GM12801 (cell line): ENCODE measurements around the gene TLE3.

Source experiments
- TF ChIP-seq, protein P1 (sequence below): IDR thresholded peaks from one replicate; pipeline ENCODE4 v1.5.1; 2011; ENCODE audit warnings: control low read depth; ENCODE audit not compliant: insufficient read length; ENCODE audit errors: extremely low read depth

The TLE3 gene

DNA sequence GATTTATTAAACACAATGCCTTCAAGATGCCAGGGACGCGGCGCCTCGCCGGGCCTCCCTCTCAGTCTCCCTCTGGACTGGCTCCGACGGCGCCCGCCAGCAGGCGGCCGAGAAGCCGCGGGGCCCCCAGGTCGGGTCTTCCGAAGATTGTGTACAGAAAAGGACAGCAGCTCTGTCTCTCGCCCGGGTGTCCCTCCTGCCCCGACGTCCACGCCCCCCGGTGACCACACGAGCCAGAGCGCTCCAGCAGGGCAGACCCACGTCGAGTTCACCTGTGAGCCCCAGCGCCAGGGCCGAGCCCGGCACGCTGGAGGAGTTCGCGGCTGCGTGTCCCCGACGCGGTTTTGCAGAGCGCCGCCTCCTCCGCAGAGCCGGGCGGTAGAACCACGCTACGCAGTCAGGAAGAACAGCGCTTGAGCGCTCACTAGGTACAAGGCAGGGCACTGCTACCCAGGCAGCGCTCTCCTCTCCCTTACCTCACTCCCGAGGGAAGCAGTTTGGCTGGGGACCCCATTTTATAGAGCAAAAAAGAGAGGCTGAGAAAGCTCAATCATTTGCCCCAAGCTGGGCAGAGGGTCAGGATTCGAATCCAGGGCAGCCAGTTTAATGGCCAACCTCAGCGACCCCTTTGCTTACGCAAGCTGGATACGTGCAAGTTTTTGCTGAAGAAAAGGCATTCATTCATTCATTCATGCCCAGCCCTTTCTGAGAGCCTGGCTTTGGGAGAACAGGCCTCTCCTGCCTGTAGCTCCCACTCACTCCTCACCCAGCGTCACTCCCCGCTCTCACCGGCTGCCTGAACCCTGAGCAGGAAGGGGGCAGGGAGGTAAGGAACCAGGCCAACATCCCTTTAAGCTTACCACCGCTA, 3.0 kb upstream of the TLE3 start:
- TF ChIP-seq, protein P1, sequence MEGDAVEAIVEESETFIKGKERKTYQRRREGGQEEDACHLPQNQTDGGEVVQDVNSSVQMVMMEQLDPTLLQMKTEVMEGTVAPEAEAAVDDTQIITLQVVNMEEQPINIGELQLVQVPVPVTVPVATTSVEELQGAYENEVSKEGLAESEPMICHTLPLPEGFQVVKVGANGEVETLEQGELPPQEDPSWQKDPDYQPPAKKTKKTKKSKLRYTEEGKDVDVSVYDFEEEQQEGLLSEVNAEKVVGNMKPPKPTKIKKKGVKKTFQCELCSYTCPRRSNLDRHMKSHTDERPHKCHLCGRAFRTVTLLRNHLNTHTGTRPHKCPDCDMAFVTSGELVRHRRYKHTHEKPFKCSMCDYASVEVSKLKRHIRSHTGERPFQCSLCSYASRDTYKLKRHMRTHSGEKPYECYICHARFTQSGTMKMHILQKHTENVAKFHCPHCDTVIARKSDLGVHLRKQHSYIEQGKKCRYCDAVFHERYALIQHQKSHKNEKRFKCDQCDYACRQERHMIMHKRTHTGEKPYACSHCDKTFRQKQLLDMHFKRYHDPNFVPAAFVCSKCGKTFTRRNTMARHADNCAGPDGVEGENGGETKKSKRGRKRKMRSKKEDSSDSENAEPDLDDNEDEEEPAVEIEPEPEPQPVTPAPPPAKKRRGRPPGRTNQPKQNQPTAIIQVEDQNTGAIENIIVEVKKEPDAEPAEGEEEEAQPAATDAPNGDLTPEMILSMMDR: no peak

DNA sequence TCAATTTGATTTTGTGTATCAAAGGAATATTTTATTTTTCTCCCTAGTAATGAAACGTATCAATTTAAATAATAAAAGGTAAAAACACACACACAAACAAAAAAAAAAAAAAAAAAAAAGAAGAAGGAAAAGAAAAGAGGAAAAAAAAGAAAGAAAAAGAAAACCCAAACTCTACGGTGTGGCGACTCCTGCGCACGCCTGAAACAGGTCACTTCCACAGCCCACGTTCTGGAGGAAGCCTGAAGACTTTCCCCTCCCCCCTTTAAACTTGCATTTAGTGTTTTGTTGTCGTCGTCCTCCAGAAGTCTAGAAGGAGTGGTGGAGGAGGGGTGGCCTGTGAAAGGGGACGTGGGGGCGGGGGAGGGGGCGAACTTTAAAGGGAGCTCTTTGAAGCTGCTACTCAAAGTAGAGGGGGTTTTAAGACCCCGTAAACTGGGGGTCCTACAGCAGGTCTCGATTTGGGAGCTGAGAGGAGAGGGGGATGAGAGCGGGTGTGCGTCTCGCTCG, 2.3 kb upstream of the TLE3 start:
- TF ChIP-seq, protein P1: no peak

DNA sequence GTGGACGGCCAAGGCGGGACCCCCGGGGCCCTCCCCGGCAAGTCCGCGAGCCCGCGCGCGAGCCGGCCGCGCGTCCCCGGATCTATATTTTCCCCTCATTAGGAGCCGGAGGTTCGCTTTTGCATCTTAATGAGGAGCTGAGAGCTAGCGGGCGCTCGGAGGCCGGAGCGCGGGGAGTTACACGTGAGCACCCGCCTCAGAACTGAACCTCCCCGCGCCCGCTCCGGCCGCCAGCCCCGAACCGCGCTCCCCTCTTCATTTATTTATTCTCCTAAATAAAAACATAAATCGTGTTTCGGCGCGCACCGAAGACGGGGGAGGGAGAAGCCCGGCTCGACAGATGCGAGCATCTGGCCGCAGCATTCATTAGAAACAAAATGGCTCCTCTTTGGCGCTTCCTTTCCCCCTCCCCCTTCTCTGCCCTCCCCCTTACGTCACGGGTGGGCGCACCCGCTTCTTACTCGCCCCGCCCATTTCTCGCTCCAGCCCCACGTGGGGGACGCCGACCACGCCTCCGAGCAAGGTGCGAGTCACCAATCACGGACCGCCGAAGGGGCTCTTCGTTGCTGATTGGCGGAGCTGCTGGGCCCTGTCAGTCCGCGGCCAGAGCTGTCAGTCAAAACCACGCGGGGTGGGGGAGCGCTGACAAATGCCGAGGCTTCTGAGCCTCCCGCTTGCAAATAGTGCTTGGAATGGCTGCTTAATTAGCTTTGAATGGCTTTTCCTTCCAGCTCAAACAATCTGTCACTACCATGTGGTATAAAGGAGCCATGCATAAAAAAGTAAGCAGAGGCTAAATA, 1.6 kb upstream of the TLE3 start:
- TF ChIP-seq, protein P1: no peak

DNA sequence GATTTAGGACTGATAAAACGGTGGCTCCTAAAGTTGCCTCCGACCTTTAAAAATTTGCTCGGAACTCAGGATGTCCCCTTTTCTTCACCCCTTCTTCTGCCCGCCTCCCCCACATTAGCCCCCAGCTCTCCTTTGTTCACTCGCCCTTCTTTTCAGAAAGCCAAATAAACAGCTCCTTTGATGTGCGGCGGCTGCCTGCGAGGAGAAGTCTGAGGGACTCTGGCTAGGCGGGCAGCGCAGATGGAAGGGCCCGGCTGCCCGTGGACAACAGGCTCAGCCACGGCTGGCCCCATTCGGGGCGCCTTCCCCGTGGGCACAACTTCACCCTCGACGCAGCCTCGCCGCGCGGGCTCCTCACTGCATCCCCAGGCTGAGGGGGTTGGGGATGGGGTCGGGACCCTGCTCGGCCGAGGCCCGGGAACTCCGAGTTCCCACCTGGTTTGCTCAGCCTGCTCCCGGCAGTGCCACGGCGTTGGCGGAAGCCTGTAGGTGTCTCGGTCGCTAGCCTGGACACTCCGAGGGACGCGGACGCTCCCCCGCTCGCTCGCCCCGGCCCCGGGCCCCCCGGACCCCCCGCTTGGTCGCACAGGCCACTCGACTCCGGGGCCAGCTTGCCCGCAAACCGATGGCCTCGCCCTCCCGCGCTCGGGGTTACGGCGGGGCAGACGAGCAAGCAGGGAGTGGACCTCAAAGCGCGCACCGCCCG, 897 bp upstream of the TLE3 start:
- TF ChIP-seq, protein P1: no peak

DNA sequence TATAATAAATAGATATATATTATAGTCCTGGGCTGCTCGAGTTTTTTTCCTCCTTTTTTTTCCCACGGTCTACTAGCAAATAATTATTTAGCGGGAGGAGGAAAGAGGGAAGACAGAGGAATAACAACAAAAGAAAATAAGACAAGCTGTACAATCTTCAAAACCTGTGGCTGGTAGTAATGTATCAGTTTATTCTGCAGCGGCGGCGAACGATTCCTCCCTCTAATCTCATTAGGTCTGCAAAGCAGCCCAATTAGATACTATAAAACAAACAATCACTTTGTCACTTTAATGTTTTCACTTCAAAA, 390 bp upstream of the TLE3 start:
- TF ChIP-seq, protein P1: no peak

DNA sequence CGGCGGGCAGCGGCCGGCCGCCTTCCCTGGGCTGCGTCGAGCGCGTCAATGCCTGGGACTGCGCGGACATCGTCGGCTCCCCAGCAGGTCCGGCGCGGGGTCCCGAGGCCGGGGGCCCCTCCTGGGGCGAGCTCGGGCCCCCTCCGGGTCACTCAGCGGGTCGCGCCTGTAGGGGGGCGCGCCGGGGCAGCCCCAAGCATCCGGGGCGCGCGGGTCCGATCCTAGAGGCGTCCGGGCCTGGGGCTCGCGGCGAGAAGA, 725 bp downstream of the TLE3 start:
- TF ChIP-seq, protein P1: no peak
